H4 (cell line): Measurements from ENCODE around the gene ACTR10. TPM values are rescaled to one million over a fixed set of nuclear protein-coding genes. Genes with fewer than 3 reads are reported as not detected.
A peak's percentile ranks its signal among the peaks of the same experiment; 100 is the strongest.

Experiments used
- DNase-seq: peaks from one replicate; pipeline ENCODE4 v3.0.0-alpha.2; 2015; ENCODE audit warnings: low spot score
- total RNA-seq: library from RNA; depleted of rRNA; stranded (reverse); fragments of >200 nt; shearing (Covaris generic); gene quantifications from 2 replicates; pipeline ENCODE4 v1.2.3, GENCODE V29; 2014; rRNA removed

The ACTR10 gene
- total RNA-seq, 1 experiment from 2014 or later: 87.7 TPM

- peak; percentile 23 for DNase-seq
Measured at GRCh38 chr14:58280954-58281787, 81.2 kb downstream of the ACTR10 start.

GRCh38 chr14:58281969-58282368 is 82.0 kb downstream of the ACTR10 start:
- no peak for DNase-seq

- no peak for DNase-seq
Measured at GRCh38 chr14:58282925-58283593, 83.1 kb downstream of the ACTR10 start.

GRCh38 chr14:58283730-58284129 is 83.8 kb downstream of the ACTR10 start:
- no peak for DNase-seq

- DNase-seq: no peak
Measured at GRCh38 chr14:58285132-58285531, 85.2 kb downstream of the ACTR10 start.

Other genes starting within 250 kb of the ACTR10 start
- 0.90 and 1.7 TPM in 2 replicates for gene ARMH4, start 47.9 kb upstream of the ACTR10 start, total RNA-seq
- 184 and 292 TPM in 2 replicates for gene PSMA3, start 44.7 kb downstream of the ACTR10 start, total RNA-seq
- 2.3 and 3.9 TPM in 2 replicates for gene ARID4A, start 98.4 kb downstream of the ACTR10 start, total RNA-seq
- not detected in 2 replicates for gene TOMM20L, start 195.8 kb downstream of the ACTR10 start, total RNA-seq
- 56.1 and 61.0 TPM in 2 replicates for gene TIMM9, start 227.4 kb downstream of the ACTR10 start, total RNA-seq
- 19.9 and 22.6 TPM in 2 replicates for gene KIAA0586, start 227.6 kb downstream of the ACTR10 start, total RNA-seq